Uterus (tissue), 2 donors: ENCODE results near the gene OTOG.

ENCODE experiments used
- POLR2A ChIP-seq, 2 donors: fragments of 450-650 bp; IDR thresholded peaks; one replicate each; pipeline ENCODE4 v1.6.1; 2016; ENCODE audit warnings: antibody characterized with exemption in 2 of 2, mild to moderate bottlenecking in 1 of 2, moderate library complexity in 1 of 2
- TF ChIP-seq, protein P1 (sequence below), 4 experiments: fragments of 200-600 bp in 2 of 4; fragments of 450-650 bp in 2 of 4; sonication (generic) in 2 of 4; IDR thresholded peaks; one replicate each; pipeline ENCODE4 v1.5.1; 2016 to 2019; ENCODE audit warnings: antibody characterized with exemption in 4 of 4, mild to moderate bottlenecking in 2 of 4, moderate library complexity in 1 of 4

DNA sequence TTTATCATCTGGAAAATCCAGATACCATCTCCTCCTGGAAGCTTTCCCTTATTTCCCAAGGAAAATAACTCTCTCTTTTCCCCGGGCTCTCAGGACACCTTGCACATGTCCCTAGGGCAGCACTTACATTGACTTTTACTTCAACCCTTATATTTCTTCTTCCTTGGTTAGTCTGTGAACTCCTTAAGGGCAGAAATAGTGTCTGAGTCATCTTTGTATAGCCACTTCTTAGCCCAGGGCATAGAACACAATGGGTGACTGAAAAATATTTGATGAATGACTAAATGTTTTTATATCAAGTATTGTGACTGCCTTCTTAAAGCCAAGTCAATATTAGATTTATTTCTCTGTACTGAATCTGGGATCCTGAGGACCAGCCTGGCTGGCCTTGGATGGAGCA is 126.9 kb downstream of the OTOG start:
- TF ChIP-seq POLR2A (IDR thresholded peaks at IDR 0.05) = no peak
- TF ChIP-seq, protein P1, sequence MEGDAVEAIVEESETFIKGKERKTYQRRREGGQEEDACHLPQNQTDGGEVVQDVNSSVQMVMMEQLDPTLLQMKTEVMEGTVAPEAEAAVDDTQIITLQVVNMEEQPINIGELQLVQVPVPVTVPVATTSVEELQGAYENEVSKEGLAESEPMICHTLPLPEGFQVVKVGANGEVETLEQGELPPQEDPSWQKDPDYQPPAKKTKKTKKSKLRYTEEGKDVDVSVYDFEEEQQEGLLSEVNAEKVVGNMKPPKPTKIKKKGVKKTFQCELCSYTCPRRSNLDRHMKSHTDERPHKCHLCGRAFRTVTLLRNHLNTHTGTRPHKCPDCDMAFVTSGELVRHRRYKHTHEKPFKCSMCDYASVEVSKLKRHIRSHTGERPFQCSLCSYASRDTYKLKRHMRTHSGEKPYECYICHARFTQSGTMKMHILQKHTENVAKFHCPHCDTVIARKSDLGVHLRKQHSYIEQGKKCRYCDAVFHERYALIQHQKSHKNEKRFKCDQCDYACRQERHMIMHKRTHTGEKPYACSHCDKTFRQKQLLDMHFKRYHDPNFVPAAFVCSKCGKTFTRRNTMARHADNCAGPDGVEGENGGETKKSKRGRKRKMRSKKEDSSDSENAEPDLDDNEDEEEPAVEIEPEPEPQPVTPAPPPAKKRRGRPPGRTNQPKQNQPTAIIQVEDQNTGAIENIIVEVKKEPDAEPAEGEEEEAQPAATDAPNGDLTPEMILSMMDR (IDR thresholded peaks at IDR 0.05) = no peak
